ENCODE data around the gene LAMC2. TPM values are rescaled to one million over a fixed set of nuclear protein-coding genes. Genes with fewer than 3 reads are reported as not detected.

The LAMC2 gene
- total and polyA plus RNA-seq, 8 donors, result 38.1 to 104 (median 46.6) TPM

DNA sequence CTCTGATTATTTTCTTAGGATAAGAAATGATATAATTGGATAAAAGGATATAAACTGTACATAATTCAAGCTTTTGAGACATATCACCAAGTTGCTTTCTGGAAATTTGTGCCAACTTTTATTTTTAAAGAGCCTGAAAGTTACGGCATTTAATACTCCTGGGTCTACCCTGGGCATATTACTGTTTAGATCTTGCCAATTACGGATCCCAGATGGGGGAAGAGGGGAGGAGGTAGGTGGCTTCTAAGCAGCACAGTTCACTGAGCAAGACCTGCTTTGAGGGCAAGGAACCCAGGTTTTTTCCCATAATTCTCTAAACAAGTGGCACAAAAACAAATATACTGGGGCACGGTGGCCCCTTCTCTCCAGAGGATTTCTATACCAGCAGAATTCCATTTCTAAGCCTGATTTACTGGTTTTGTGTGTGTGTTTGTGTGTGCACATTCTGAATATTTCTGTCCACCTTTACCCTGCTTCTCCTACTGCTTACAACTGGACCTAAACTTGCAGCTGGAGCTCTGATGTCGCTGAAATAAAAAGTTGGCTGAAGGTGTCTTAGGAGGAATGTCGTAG lies 76.7 kb downstream of the LAMC2 start:
- Histone ChIP-seq H3K4me1 (no peaks in the 10 kb centered on the region), H3K9me3 (no peaks in the 10 kb centered on the region), H3K27me3 (no peaks in the 10 kb centered on the region), H3K36me3 (no peaks in the 10 kb centered on the region), H3K27ac (no peak overlapping the region), H3K4me3 (no peak overlapping the region)
- DNase-seq (peak in 1 of 4 donors; percentile 53), ATAC-seq (no peak)
- TF ChIP-seq, protein P1, sequence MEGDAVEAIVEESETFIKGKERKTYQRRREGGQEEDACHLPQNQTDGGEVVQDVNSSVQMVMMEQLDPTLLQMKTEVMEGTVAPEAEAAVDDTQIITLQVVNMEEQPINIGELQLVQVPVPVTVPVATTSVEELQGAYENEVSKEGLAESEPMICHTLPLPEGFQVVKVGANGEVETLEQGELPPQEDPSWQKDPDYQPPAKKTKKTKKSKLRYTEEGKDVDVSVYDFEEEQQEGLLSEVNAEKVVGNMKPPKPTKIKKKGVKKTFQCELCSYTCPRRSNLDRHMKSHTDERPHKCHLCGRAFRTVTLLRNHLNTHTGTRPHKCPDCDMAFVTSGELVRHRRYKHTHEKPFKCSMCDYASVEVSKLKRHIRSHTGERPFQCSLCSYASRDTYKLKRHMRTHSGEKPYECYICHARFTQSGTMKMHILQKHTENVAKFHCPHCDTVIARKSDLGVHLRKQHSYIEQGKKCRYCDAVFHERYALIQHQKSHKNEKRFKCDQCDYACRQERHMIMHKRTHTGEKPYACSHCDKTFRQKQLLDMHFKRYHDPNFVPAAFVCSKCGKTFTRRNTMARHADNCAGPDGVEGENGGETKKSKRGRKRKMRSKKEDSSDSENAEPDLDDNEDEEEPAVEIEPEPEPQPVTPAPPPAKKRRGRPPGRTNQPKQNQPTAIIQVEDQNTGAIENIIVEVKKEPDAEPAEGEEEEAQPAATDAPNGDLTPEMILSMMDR (IDR thresholded peaks at IDR 0.05), result no peak
- intact Hi-C loops (cut with DNase I), result no loop called here

GRCh38 chr1:183263886-183264602 lies 78.0 kb downstream of the LAMC2 start:
- Histone ChIP-seq H3K36me3 (no peaks in the 10 kb centered on the region), H3K9me3 (no peaks in the 10 kb centered on the region), H3K27ac (no peak overlapping the region), H3K27me3 (no peaks in the 10 kb centered on the region), H3K4me3 (no peak overlapping the region), H3K4me1 (no peaks in the 10 kb centered on the region)
- TF ChIP-seq, protein P1 (IDR thresholded peaks at IDR 0.05), result no peak
- DNase-seq, result no peak
- ATAC-seq, result no peak
- intact Hi-C loops (cut with DNase I), result no loop called here

DNA sequence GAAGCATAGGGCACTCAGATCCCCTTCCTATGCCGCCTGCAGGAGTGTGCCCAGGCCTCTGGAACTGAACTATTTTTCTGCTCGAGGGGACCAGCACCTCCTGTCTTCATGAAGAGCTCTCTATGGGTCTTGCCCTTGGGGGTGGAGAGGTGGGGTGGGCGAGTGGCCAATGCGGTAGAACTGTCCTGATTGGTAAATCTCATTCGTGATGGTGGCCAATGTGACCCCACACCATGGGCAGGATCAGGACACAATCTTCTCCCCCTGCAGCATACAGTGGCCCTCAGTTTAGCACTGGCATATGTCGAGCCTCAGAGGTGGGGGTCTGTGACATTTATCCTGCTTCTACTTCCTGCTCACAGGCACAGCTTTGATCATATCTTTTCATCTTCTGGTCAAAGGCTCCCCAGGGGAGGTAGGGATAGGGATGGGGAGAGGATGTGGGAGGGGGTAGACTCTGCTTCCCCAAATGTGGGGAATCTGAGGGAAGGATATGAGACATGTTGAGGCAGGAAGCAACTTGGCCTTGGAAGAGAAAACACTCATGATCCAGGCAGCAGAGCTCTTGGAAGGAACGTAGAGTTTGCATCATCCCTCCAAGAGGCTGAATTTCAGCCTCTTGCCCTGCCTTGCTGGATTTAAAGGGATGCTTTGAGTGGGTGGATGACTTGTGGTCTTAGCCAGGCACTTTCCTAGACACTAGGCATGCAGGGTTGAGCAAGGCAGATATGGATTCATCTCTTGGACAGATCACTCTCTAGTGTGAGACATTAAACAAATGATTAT lies 81.8 kb downstream of the LAMC2 start:
- DNase-seq, result no peak
- Histone ChIP-seq H3K4me3 (no peak overlapping the region), H3K36me3 (no peaks in the 10 kb centered on the region), H3K4me1 (no peaks in the 10 kb centered on the region), H3K27ac (no peak overlapping the region), H3K27me3 (no peaks in the 10 kb centered on the region), H3K9me3 (no peaks in the 10 kb centered on the region)
- intact Hi-C loops (cut with DNase I), result no loop called here
- TF ChIP-seq, protein P1 (IDR thresholded peaks at IDR 0.05), result no peak
- ATAC-seq, result peak; percentile 70

GRCh38 chr1:183270541-183271141 lies 84.6 kb downstream of the LAMC2 start:
- TF ChIP-seq, protein P1 (IDR thresholded peaks at IDR 0.05), result no peak
- intact Hi-C loops (cut with DNase I), result no loop called here
- Histone ChIP-seq H3K36me3 (no peaks in the 10 kb centered on the region), H3K4me3 (no peak overlapping the region), H3K27ac (no peak overlapping the region), H3K9me3 (no peaks in the 10 kb centered on the region), H3K4me1 (no peaks in the 10 kb centered on the region), H3K27me3 (no peaks in the 10 kb centered on the region)
- DNase-seq (no peak), ATAC-seq (no peak)

All from left lung (tissue), 10 donors.